A549 (cell line): ENCODE data around the gene TMC5. TPM values are rescaled to one million over a fixed set of nuclear protein-coding genes. Genes with fewer than 3 reads are reported as not detected.

Experiments used
- ATAC-seq, 2 experiments: fragments of 200-7000 bp in 1 of 2; fragments of >200 bp in 1 of 2; cut with Nextera tagmentation in 1 of 2; cut with Tn5 transposase in 1 of 2; 3 replicates each; pipeline versions ENCODE4 v1.8.0 to v1.9.1; 2018 to 2020; ENCODE audit warnings: mild to moderate bottlenecking in 1 of 2, moderate library complexity in 1 of 2
- CTCF ChIA-PET: fragments of 300-600 bp; sonication (Branson Sonifier 250); formaldehyde crosslinking; extraction: SDS; loops from one replicate; lab custom pipeline; 2021; ENCODE audit warnings: antibody characterized with exemption, inconsistent platforms; lab: Yijun Ruan, JAX
- POLR2A ChIA-PET: fragments of 350-600 bp; formaldehyde crosslinking; extraction: SDS; loops from one replicate; lab custom pipeline; 2021; ENCODE audit warnings: antibody characterized with exemption, inconsistent platforms; lab: Yijun Ruan, JAX
- DNase-seq, 2 experiments: peaks; one replicate each; pipeline versions ENCODE4 v3.0.0 to v3.0.0-alpha.2; 2011 to 2016; ENCODE audit warnings: low read depth in 1 of 2, low spot score in 1 of 2
- FAIRE-seq: peaks from 2 replicates; lab custom pipeline; 2011; peaks lifted over from hg19 to GRCh38; lab: Jason Lieb, UNC
- H3K27ac ChIP-seq, 2 experiments: fragments of >200 bp; sonication (Bioruptor Twin); formaldehyde crosslinking; 3 replicates each; pipeline ENCODE4 v1.5.1; 2016 to 2017
- H3K4me1 ChIP-seq: fragments of >200 bp; sonication (Bioruptor Twin); formaldehyde crosslinking; 3 replicates; pipeline ENCODE4 v1.6.1; 2016
- H3K4me2 ChIP-seq: fragments of >200 bp; sonication (Bioruptor Twin); formaldehyde crosslinking; 3 replicates; pipeline ENCODE4 v1.6.1; 2016
- H3K4me3 ChIP-seq: fragments of >200 bp; sonication (Bioruptor Twin); formaldehyde crosslinking; 3 replicates; pipeline ENCODE4 v1.5.1; 2016
- H3K9me3 ChIP-seq: fragments of >200 bp; sonication (Bioruptor Twin); formaldehyde crosslinking; 3 replicates; pipeline ENCODE4 v1.6.1; 2016
- BHLHE40 ChIP-seq: IDR thresholded peaks from 2 replicates; pipeline ENCODE4 v1.6.1; 2012; ENCODE audit warnings: low read depth, low read length, inconsistent platforms
- CBX8 ChIP-seq: fragments of 200-600 bp; sonication (generic); IDR thresholded peaks from 2 replicates; pipeline ENCODE4 v1.6.1; 2016
- E2F6 ChIP-seq: IDR thresholded peaks from 2 replicates; pipeline ENCODE4 v1.6.1; 2012; ENCODE audit warnings: low read depth, borderline replicate concordance
- EHMT2 ChIP-seq: fragments of 200-600 bp; sonication (generic); IDR thresholded peaks from 2 replicates; pipeline ENCODE4 v1.6.1; 2016; ENCODE audit warnings: antibody characterized with exemption, low read depth, mild to moderate bottlenecking, moderate library complexity
- FOXS1 ChIP-seq: fragments of 250-450 bp; sonication (Bioruptor Pico); IDR thresholded peaks from 2 replicates; pipeline ENCODE4 v1.5.0; 2020; ENCODE audit warnings: mild to moderate bottlenecking, moderate library complexity
- HOXA7 ChIP-seq: fragments of 250-450 bp; sonication (Bioruptor Pico); IDR thresholded peaks from 2 replicates; pipeline ENCODE4 v1.5.0; 2020; ENCODE audit warnings: mild to moderate bottlenecking, moderate library complexity
- HOXB5 ChIP-seq: fragments of 250-450 bp; sonication (Bioruptor Pico); IDR thresholded peaks from 2 replicates; pipeline ENCODE4 v1.5.0; 2020; ENCODE audit warnings: mild to moderate bottlenecking, moderate library complexity
- JUNB ChIP-seq: fragments of >200 bp; sonication (Bioruptor Twin); formaldehyde crosslinking; IDR thresholded peaks from 2 replicates; pipeline ENCODE4 v1.6.1; 2016
- KDM5A ChIP-seq: fragments of 200-600 bp; sonication (generic); IDR thresholded peaks from 2 replicates; pipeline ENCODE4 v1.6.1; 2016; ENCODE audit warnings: antibody characterized with exemption, mild to moderate bottlenecking
- MAFK ChIP-seq: fragments of 450-650 bp; IDR thresholded peaks from 2 replicates; pipeline ENCODE4 v1.6.1; 2014; ENCODE audit not compliant: partially characterized antibody
- MYC ChIP-seq: IDR thresholded peaks from 2 replicates; pipeline ENCODE4 v1.6.1; 2012; ENCODE audit warnings: mild to moderate bottlenecking, inconsistent platforms, low read length, improper control_type of control experiment, borderline replicate concordance
- NFE2L2 ChIP-seq: fragments of 150-350 bp; conservative IDR thresholded peaks from 2 replicates; pipeline ENCODE4 v1.6.1; 2014; ENCODE audit warnings: low read length
- NPAS2 ChIP-seq: fragments of 250-450 bp; sonication (Bioruptor Pico); IDR thresholded peaks from 2 replicates; pipeline ENCODE4 v1.8.0; 2022; ENCODE audit warnings: mild to moderate bottlenecking, moderate library complexity, borderline replicate concordance
- RAD21 ChIP-seq, 2 experiments: fragments of >200 bp in 1 of 2; sonication (Bioruptor Twin) in 1 of 2; formaldehyde crosslinking in 1 of 2; IDR thresholded peaks in 1 of 2; conservative IDR thresholded peaks in 1 of 2; 2 replicates in 1 of 2; 3 replicates in 1 of 2; pipeline ENCODE4 v1.6.1; 2012 to 2018; ENCODE audit warnings: inconsistent platforms in 1 of 2
- RCOR1 ChIP-seq: fragments of 150-350 bp; IDR thresholded peaks from 2 replicates; pipeline ENCODE4 v1.6.1; 2014; ENCODE audit warnings: antibody characterized with exemption, low read length, low read depth
- TFCP2L1 ChIP-seq: fragments of 250-450 bp; sonication (Bioruptor Pico); IDR thresholded peaks from 2 replicates; pipeline ENCODE4 v1.5.0; 2021; ENCODE audit warnings: mild to moderate bottlenecking
- ZC3H11A ChIP-seq: fragments of 450-650 bp; IDR thresholded peaks from 2 replicates; pipeline ENCODE4 v1.6.1; 2014; ENCODE audit warnings: antibody characterized with exemption, mild to moderate bottlenecking
- ZFP36 ChIP-seq: fragments of 450-650 bp; IDR thresholded peaks from 2 replicates; pipeline ENCODE4 v1.6.1; 2014; ENCODE audit warnings: borderline replicate concordance; ENCODE audit not compliant: partially characterized antibody
- WGBS: methylation state at CpG from one replicate; pipeline ENCODE4 v1.1.6; 2017; ENCODE audit errors: missing lambda C conversion rate; 5-methylcytosine and 5-hydroxymethylcytosine counted together
- polyA plus RNA-seq, 4 experiments: library from polyadenylated mRNA; depleted of rRNA in 3 of 4; stranded (reverse); fragments of >200 nt; fragmentation: RNase III in 1 of 4; extraction: RNeasy Plus Mini Kit Qiagen cat#74134 plus additional on column Dnase treatment in 1 of 4; gene quantifications; 2 replicates in 3 of 4; 3 replicates in 1 of 4; pipeline ENCODE4 v1.2.3, GENCODE V29; 2011 to 2017
- TF ChIP-seq, protein P1 (sequence below): fragments of >200 bp; sonication (Bioruptor Twin); formaldehyde crosslinking; IDR thresholded peaks from 3 replicates; pipeline ENCODE4 v1.6.1; 2016
- TF ChIP-seq, protein P2 (sequence below): fragments of >200 bp; sonication (Bioruptor Twin); formaldehyde crosslinking; IDR thresholded peaks from 3 replicates; pipeline ENCODE4 v1.5.1; 2016

The TMC5 gene
- polyA plus RNA-seq, 2 of the 4 experiments (the other 2 are of a cell fraction), result 8.3 to 17.1 TPM

DNA sequence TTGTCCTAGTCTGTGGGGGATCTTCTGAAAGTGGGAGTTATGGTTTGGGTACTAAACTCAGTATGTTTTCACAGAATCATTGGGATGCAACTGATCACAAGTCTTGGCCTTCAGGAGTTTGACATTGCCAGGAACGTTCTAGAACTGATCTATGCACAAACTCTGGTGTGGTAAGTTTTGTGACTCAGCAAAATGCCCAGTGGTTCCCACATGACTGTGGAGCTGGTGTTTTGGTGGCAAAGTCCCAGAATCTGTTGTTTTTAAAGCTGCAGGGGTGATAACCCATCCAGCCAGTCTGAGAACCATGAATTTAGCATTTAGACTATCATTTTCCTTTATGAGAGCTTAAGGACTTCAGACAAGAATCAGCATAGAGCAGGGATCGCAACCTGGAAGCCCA, 63.6 kb downstream of the TMC5 start:
- ATAC-seq (no peak), DNase-seq (peak in 1 of 2 experiments; percentile 19), FAIRE-seq (no peak)
- WGBS, result 88% methylated on average over 2 of the region's 2 CpGs
- ChIA-PET CTCF (interaction anchor here (0.6 to 1.0 kb wide), 2 partner anchors 21 to 118 kb away, joined by 3 to 4 read pairs; no protein-coding TSS in a partner anchor), POLR2A (no interaction called here)
- Histone ChIP-seq H3K27ac (peak overlapping the region; percentile 3 to 70; a peak in 4 of 6 replicates), H3K9me3 (peaks cover 4% of the 10 kb centered on the region; the same call in 1 of the 3 replicates), H3K4me2 (no peak overlapping the region), H3K4me3 (no peak overlapping the region), H3K4me1 (peaks cover 21% of the 10 kb centered on the region)
- TF ChIP-seq MAFK, result peak; percentile 81
- 0 out of 2 replicates have a peak, but pooled peaks have one; percentile 23 for TF ChIP-seq E2F6
- no peak for TF ChIP-seq NPAS2 (CRISPR knock-in tag)
- peak; percentile 67 for TF ChIP-seq NFE2L2

- H3K27ac ChIP-seq, result peak overlapping the region; percentile 3 to 70; a peak in 4 of 6 replicates
- H3K9me3 ChIP-seq, result peaks cover 4% of the 10 kb centered on the region; the same call in 1 of the 3 replicates
- FAIRE-seq, result no peak
- CTCF ChIA-PET, result interaction anchor here (0.6 to 1.0 kb wide), 2 partner anchors 21 to 118 kb away, joined by 3 to 4 read pairs; no protein-coding TSS in a partner anchor
- no peak overlapping the region for H3K4me3 ChIP-seq
- ATAC-seq, result no peak
- no peak for DNase-seq
- 90% methylated on average over 5 of the region's 5 CpGs for WGBS
- POLR2A ChIA-PET, result no interaction called here
- no peak overlapping the region for H3K4me2 ChIP-seq
- peaks cover 21% of the 10 kb centered on the region for H3K4me1 ChIP-seq
- TF ChIP-seq BHLHE40, result no peak
- TF ChIP-seq NPAS2 (CRISPR knock-in tag), result no peak
- no peak for TF ChIP-seq ZFP36
- no peak for TF ChIP-seq TFCP2L1 (CRISPR knock-in tag)
- no peak for TF ChIP-seq RCOR1
- TF ChIP-seq RAD21 (conservative IDR thresholded peaks at IDR 0.05 in 1 of 2, IDR thresholded peaks at IDR 0.05 in 1 of 2), result no peak
- TF ChIP-seq JUNB, result no peak
- TF ChIP-seq FOXS1, result no peak
- TF ChIP-seq HOXB5 (CRISPR knock-in tag), result no peak
- no peak for TF ChIP-seq MYC
- TF ChIP-seq, protein P1, sequence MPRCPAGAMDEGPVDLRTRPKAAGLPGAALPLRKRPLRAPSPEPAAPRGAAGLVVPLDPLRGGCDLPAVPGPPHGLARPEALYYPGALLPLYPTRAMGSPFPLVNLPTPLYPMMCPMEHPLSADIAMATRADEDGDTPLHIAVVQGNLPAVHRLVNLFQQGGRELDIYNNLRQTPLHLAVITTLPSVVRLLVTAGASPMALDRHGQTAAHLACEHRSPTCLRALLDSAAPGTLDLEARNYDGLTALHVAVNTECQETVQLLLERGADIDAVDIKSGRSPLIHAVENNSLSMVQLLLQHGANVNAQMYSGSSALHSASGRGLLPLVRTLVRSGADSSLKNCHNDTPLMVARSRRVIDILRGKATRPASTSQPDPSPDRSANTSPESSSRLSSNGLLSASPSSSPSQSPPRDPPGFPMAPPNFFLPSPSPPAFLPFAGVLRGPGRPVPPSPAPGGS, result no peak
- TF ChIP-seq KDM5A, result no peak
- TF ChIP-seq, protein P2, sequence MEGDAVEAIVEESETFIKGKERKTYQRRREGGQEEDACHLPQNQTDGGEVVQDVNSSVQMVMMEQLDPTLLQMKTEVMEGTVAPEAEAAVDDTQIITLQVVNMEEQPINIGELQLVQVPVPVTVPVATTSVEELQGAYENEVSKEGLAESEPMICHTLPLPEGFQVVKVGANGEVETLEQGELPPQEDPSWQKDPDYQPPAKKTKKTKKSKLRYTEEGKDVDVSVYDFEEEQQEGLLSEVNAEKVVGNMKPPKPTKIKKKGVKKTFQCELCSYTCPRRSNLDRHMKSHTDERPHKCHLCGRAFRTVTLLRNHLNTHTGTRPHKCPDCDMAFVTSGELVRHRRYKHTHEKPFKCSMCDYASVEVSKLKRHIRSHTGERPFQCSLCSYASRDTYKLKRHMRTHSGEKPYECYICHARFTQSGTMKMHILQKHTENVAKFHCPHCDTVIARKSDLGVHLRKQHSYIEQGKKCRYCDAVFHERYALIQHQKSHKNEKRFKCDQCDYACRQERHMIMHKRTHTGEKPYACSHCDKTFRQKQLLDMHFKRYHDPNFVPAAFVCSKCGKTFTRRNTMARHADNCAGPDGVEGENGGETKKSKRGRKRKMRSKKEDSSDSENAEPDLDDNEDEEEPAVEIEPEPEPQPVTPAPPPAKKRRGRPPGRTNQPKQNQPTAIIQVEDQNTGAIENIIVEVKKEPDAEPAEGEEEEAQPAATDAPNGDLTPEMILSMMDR, result no peak
- no peak for TF ChIP-seq HOXA7 (CRISPR knock-in tag)
- TF ChIP-seq EHMT2, result no peak
- TF ChIP-seq ZC3H11A, result no peak
- TF ChIP-seq E2F6, result no peak
These were observed 64.1 kb downstream of the TMC5 start for GRCh38 chr16:19481769-19482168.

- Histone ChIP-seq H3K9me3 (peaks cover 4% of the 10 kb centered on the region; the same call in 1 of the 3 replicates), H3K27ac (no peak overlapping the region), H3K4me3 (no peak overlapping the region), H3K4me2 (no peak overlapping the region), H3K4me1 (peaks cover 21% of the 10 kb centered on the region)
- TF ChIP-seq MYC (no peak), ZC3H11A (no peak), CBX8 (no peak), TFCP2L1 (CRISPR knock-in tag) (no peak)
- ATAC-seq (no peak), FAIRE-seq (no peak), DNase-seq (no peak)
- POLR2A ChIA-PET, result no interaction called here
- CTCF ChIA-PET, result no interaction called here
- WGBS, result 91% methylated on average over 1 of the region's 1 CpG
These were observed 64.6 kb downstream of the TMC5 start for GRCh38 chr16:19482291-19482690.
